Natural killer cell (primary cell): ENCODE data around the gene GAB2. TPM values are rescaled to one million over a fixed set of nuclear protein-coding genes. Genes with fewer than 3 reads are reported as not detected.

Source experiments
- ATAC-seq, 3 donors: fragments of 150-1000 bp in 2 of 3; fragments of 200-7000 bp in 1 of 3; cut with Tn5 transposase; 1 replicate in 1 of 3; 2 replicates in 2 of 3; pipeline ENCODE4 v1.10.0; 2021; ENCODE audit warnings: mild to moderate bottlenecking in 2 of 3, moderate library complexity in 2 of 3
- DNase-seq, 2 donors: peaks; one replicate each; pipeline versions ENCODE4 v3.0.0 to v3.0.0-alpha.2; 2013 to 2021; ENCODE audit warnings: mixed read lengths in 1 of 2
- H3K27ac ChIP-seq: one replicate; pipeline ENCODE4 v1.5.1; 2013; ENCODE audit warnings: mild to moderate bottlenecking, low read length
- H3K27me3 ChIP-seq: one replicate; pipeline ENCODE4 v1.6.1; 2013; ENCODE audit warnings: low read length; ENCODE audit not compliant: control insufficient read depth, insufficient read depth
- H3K36me3 ChIP-seq: one replicate; pipeline ENCODE4 v1.6.1; 2013; ENCODE audit warnings: low read length; ENCODE audit not compliant: control insufficient read depth, insufficient read depth
- H3K4me1 ChIP-seq: one replicate; pipeline ENCODE4 v1.6.1; 2013; ENCODE audit warnings: low read length; ENCODE audit not compliant: control insufficient read depth, insufficient read depth
- H3K4me3 ChIP-seq: one replicate; pipeline ENCODE4 v1.5.1; 2013; ENCODE audit warnings: low read length
- H3K9me3 ChIP-seq: one replicate; pipeline ENCODE4 v1.6.1; 2013; ENCODE audit warnings: low read length; ENCODE audit not compliant: control insufficient read depth, insufficient read depth
- H3K27ac Mint-ChIP-seq, 2 donors: one replicate each; pipeline ENCODE4 v1.8.0; 2022; ENCODE audit warnings: mild to moderate bottlenecking in 2 of 2, mixed read lengths in 2 of 2, moderate library complexity in 1 of 2
- H3K27me3 Mint-ChIP-seq, 2 donors: one replicate each; pipeline ENCODE4 v1.8.0; 2022; ENCODE audit warnings: low read depth in 2 of 2, mixed read lengths in 2 of 2
- H3K36me3 Mint-ChIP-seq: one replicate; pipeline ENCODE4 v1.8.0; 2022; ENCODE audit warnings: mixed read lengths
- H3K4me1 Mint-ChIP-seq, 2 donors: one replicate each; pipeline ENCODE4 v1.8.0; 2022; ENCODE audit warnings: mixed read lengths in 2 of 2
- H3K4me3 Mint-ChIP-seq: one replicate; pipeline ENCODE4 v1.8.0; 2022; ENCODE audit warnings: mild to moderate bottlenecking, moderate library complexity, mixed read lengths
- H3K9me3 Mint-ChIP-seq, 2 donors: one replicate each; pipeline ENCODE4 v1.8.0; 2022; ENCODE audit warnings: mixed read lengths in 2 of 2
- WGBS: methylation state at CpG from one replicate; pipeline ENCODE4 v1.1.7; 2013; ENCODE audit warnings: missing lambda C conversion rate; ENCODE audit not compliant: insufficient coverage; 5-methylcytosine and 5-hydroxymethylcytosine counted together
- intact Hi-C: fragments of 100-400 bp; cut with micrococcal nuclease; formaldehyde crosslinking; loops from one replicate; pipeline ENCODE4 v1.14.2; 2022
- total RNA-seq, 4 donors: library from RNA; stranded (reverse); fragments of 120-200 nt in 1 of 4; gene quantifications; one replicate each; pipeline versions ENCODE4 v1.2.3 to v1.2.4, GENCODE V29; 2013 to 2022
- TF ChIP-seq, protein P1 (sequence below): fragments of 200-600 bp; IDR thresholded peaks from one replicate; pipeline ENCODE4 v1.8.0; 2022; ENCODE audit warnings: antibody characterized with exemption

The GAB2 gene
- total RNA-seq, 3 donors from 2014 or later (not counting 1 experiment from before 2014, with no cell fraction given): 4.3 to 58.4 (median 8.1) TPM

DNA sequence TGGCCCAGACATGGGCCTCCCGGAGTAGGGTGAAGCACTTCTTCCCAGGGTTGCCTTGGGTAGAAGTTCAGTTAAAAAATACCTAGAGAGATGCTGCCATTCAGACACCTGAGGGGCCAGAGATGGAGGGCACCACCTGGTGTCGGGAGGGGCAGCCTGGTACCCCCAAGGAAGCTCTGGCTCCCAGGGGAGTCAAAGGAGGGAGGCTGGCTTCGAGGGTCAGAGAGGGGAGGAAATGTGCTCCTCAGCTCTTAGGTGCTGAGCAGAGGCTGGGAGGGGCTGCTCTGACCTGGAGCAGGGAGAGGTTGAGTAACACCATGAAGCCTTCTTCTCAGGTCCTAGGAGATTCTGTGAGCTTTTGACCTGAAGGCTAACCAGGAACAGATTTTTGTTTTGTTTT, 227.8 kb downstream of the GAB2 start:
- TF ChIP-seq, protein P1, sequence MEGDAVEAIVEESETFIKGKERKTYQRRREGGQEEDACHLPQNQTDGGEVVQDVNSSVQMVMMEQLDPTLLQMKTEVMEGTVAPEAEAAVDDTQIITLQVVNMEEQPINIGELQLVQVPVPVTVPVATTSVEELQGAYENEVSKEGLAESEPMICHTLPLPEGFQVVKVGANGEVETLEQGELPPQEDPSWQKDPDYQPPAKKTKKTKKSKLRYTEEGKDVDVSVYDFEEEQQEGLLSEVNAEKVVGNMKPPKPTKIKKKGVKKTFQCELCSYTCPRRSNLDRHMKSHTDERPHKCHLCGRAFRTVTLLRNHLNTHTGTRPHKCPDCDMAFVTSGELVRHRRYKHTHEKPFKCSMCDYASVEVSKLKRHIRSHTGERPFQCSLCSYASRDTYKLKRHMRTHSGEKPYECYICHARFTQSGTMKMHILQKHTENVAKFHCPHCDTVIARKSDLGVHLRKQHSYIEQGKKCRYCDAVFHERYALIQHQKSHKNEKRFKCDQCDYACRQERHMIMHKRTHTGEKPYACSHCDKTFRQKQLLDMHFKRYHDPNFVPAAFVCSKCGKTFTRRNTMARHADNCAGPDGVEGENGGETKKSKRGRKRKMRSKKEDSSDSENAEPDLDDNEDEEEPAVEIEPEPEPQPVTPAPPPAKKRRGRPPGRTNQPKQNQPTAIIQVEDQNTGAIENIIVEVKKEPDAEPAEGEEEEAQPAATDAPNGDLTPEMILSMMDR: no peak
- DNase-seq (peak in 1 of 2 donors; percentile 24), ATAC-seq (no peak)
- no peaks in the 10 kb centered on the region for H3K9me3 Mint-ChIP-seq
- peaks cover 23% of the 10 kb centered on the region for H3K4me1 ChIP-seq
- intact Hi-C loops: loop anchor here (2.0 kb wide), 1 partner anchor 13 kb away; no protein-coding TSS in a partner anchor
- H3K4me3 Mint-ChIP-seq: peak overlapping the region; percentile 99
- H3K9me3 ChIP-seq: no peaks in the 10 kb centered on the region
- no peaks in the 10 kb centered on the region for H3K36me3 Mint-ChIP-seq
- H3K27ac Mint-ChIP-seq: peak overlapping the region in 1 of 2 donors; percentile 93
- WGBS: 65% methylated on average over 3 of the region's 3 CpGs
- H3K27ac ChIP-seq: no peak overlapping the region
- H3K27me3 ChIP-seq: no peaks in the 10 kb centered on the region
- H3K4me1 Mint-ChIP-seq: peaks cover 29 to 50% of the 10 kb centered on the region in 2 donors
- no peaks in the 10 kb centered on the region for H3K27me3 Mint-ChIP-seq
- no peaks in the 10 kb centered on the region for H3K36me3 ChIP-seq
- no peak overlapping the region for H3K4me3 ChIP-seq

DNA sequence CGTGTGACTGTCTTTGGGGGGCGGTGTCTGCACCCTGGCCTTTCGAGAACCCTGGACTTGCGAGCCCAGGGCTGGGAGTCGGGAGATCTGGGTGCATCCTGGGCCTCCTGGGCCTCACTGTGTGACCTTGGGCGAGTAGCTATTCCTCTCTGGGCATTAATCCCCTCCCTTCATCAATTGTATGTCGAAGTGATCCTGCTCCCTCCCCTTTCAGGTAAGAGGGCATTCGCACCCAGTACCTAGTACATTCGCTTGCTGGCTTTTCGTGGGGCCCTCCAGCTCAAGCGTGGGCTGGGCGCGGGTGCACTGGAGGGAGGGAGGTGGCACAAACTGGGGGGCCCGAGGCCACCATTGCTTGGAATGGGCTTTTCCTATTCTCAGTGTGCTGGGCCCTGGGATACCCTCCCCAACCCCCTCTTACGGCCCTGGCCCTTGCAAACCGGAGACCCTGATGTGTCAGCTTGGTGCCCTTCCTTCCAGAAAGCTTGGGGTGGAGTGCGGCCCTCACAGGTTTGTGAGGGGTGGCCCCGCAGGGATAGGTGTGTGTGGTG, 228.4 kb downstream of the GAB2 start:
- 49% methylated on average over 16 of the region's 18 CpGs for WGBS
- H3K4me3 ChIP-seq: peak overlapping the region; percentile 97
- peaks cover 29 to 50% of the 10 kb centered on the region in 2 donors for H3K4me1 Mint-ChIP-seq

DNA sequence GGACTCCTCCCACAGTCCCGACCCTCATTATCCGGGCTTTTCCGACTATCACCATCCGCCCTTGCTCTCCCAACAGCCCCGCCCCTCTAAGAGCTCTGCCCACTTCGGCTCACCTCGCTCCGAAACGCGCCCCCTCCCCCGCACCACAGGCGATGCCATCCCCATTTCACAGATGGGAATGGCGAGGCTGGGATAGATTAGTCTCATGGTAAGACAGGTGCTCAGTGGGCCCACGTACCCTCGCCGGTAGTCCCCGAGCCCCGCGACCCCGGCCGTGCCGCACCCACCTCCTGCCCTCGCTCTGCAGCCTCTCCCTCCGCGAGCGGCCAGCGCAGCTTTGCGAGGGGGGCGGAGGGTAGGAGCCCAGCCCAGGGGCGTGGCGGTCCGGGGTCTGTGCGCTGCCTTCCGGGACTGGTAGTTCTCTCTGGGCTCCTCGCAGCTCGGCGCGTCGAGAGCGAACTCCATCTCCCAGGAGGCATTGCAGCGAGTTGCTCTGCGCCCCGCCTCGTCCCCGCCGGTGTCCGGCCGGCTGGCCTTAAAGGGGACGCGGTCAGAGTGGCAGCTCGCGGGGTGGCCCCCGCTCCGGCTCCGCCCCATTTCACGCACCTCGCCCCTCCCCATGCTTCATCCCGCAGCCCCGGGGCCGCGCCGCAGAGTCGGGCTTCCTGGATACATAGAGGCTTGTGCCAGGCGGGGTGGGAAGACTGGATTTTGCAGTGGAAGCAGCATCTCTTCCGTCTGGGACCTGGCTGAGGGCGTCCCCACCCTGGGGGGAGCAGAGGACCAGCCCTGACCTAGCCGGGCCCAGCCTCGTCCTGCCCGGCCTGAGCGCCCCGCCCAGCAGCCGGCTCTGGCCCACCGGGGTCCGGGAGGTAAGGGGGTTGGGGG, 229.1 kb downstream of the GAB2 start, which contains the start of the genes KCTD21 and USP35:
KCTD21 (minus strand) TSS at position 341 of the 888 bp plus-strand sequence. CDS start 14,072 bp downstream, outside the sequence.
USP35 (plus strand) TSS at position 634 of the 888 bp plus-strand sequence. CDS start 7,327 bp downstream, outside the sequence.
- Mint-ChIP-seq H3K27me3 (no peaks in the 10 kb centered on the region), H3K4me1 (peaks cover 29 to 50% of the 10 kb centered on the region in 2 donors), H3K4me3 (peak within 1 kb of the TSS; percentile 99), H3K27ac (peak within 1 kb of the TSS; percentile 87 to 93), H3K36me3 (no peaks in the 10 kb centered on the region), H3K9me3 (no peaks in the 10 kb centered on the region)
- peak within 1 kb of the TSS; percentile 71 for H3K27ac ChIP-seq
- H3K4me3 ChIP-seq: peak within 1 kb of the TSS; percentile 97
- H3K27me3 ChIP-seq: no peaks in the 10 kb centered on the region
- no peaks in the 10 kb centered on the region for H3K36me3 ChIP-seq
- peaks cover 23% of the 10 kb centered on the region for H3K4me1 ChIP-seq
- peak; percentile 85 to 95 for DNase-seq
- ATAC-seq: peak; percentile 95 to 99 (median 96)
- no peaks in the 10 kb centered on the region for H3K9me3 ChIP-seq
- under 1% methylated on average over 72 of the region's 74 CpGs for WGBS
- TF ChIP-seq, protein P1: no peak
- intact Hi-C loops: loop anchor here (1.0 to 2.0 kb wide), 2 partner anchors 14 to 49 kb away; partner anchors contain the start of gene ALG8

More for the DNA sequence above, 228.4 kb downstream of the GAB2 start:
- peaks cover 23% of the 10 kb centered on the region for H3K4me1 ChIP-seq
- Mint-ChIP-seq H3K36me3 (no peaks in the 10 kb centered on the region), H3K9me3 (no peaks in the 10 kb centered on the region), H3K4me3 (peak overlapping the region; percentile 99), H3K27me3 (no peaks in the 10 kb centered on the region), H3K27ac (peak overlapping the region in 1 of 2 donors; percentile 93)
- ATAC-seq (no peak), DNase-seq (peak in 1 of 2 donors; percentile 28)
- no peak overlapping the region for H3K27ac ChIP-seq
- no peaks in the 10 kb centered on the region for H3K27me3 ChIP-seq
- H3K36me3 ChIP-seq: no peaks in the 10 kb centered on the region
- TF ChIP-seq, protein P1: no peak
- intact Hi-C loops: loop anchor here (2.0 kb wide), 1 partner anchor 14 kb away; no protein-coding TSS in a partner anchor
- H3K9me3 ChIP-seq: no peaks in the 10 kb centered on the region
